OCI-LY3 (cell line): ENCODE results near the gene FTH1.

Source experiments
- CTCF ChIP-seq: fragments of 200-600, 300-600 bp; sonication (generic); IDR thresholded peaks from 2 replicates; pipeline ENCODE4 v1.5.1; 2014; ENCODE audit warnings: antibody characterized with exemption, low read length, low read depth
- EZH2phosphoT487 ChIP-seq: fragments of 200-600 bp; shearing (Covaris generic); IDR thresholded peaks from 2 replicates; pipeline ENCODE4 v1.6.1; 2018; ENCODE audit warnings: antibody characterized with exemption, mixed run types, low read depth

- TF ChIP-seq CTCF: no peak
- TF ChIP-seq EZH2phosphoT487: no peak
These were observed 49.0 kb downstream of the FTH1 start for GRCh38 chr11:61918251-61918937.
